ENCODE results near the gene TADA1.

DNA sequence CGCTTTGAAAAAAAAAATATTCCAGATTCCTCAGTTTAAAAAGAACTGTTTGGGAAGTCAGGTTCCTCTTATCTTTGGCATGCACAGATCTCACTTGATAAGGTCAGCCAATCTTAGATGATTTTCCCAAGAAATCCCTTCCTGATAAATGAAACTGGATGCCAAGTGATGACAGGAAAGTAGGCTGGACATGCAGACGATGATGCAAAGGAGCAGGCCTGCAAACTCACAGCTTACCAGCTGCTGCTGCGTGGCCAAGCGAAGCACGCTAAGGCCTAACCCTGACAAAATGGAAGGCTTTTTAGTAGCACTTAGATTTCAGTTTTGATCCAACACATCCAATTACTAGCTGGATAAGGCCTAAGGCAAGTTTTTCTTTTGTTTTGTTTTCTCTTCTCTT lies 10.1 kb downstream of the TADA1 start:
- TF ChIP-seq POLR2AphosphoS5 (IDR thresholded peaks at IDR 0.05; ENCODE audit: low read depth, low read length): no peak
- no peak for TF ChIP-seq POLR2A (IDR thresholded peaks at IDR 0.05; ENCODE audit: low read depth, low read length)
- TF ChIP-seq TAF1 (IDR thresholded peaks at IDR 0.05; ENCODE audit: borderline replicate concordance, low read depth, low read length): no peak
